ENCODE measurements around the gene MAOA. TPM values are rescaled to one million over a fixed set of nuclear protein-coding genes. Genes with fewer than 3 reads are reported as not detected.
A peak's percentile ranks its signal among the peaks of the same experiment; 100 is the strongest.
"Not testable (repeated sequence)": the region's sequence is repeated elsewhere in the genome, so short reads cannot be mapped to it uniquely, and the experiment has no call there.

MAOA gene
- 103 TPM for total RNA-seq
- long read RNA-seq, full-length matches to known transcripts: 161 of 185 reads
- long read RNA-seq, partial matches to known transcripts: 18 of 185 reads
- long read RNA-seq, other reads (novel, unspliced or antisense): 6 of 185 reads

GRCh38 chrX:43656005-43656494 is at the start of gene MAOA:
TSS of gene MAOA (plus strand) at chrX:43656299. CDS start at chrX:43656342, 43 bp downstream.
- peak; percentile 71 for ATAC-seq
- peak; percentile 87 for DNase-seq
- intact Hi-C loops (cut with micrococcal nuclease): loop anchor here (5.0 kb wide), 1 partner anchor 56 kb away; no protein-coding TSS in a partner anchor

- intact Hi-C loops (cut with micrococcal nuclease): no loop called here
- no peak for ATAC-seq
- no peak for DNase-seq
Observed at GRCh38 chrX:43612400-43612799, 43.7 kb upstream of the MAOA start.

- DNase-seq (no peak), ATAC-seq (peak; percentile 93)
- intact Hi-C loops (cut with micrococcal nuclease): no loop called here
Observed at GRCh38 chrX:43615660-43616059, 40.4 kb upstream of the MAOA start.

- no peak for DNase-seq
- intact Hi-C loops (cut with micrococcal nuclease): no loop called here
- ATAC-seq: no peak
Observed at GRCh38 chrX:43618366-43619205, 37.5 kb upstream of the MAOA start.

GRCh38 chrX:43619861-43620260 is 36.2 kb upstream of the MAOA start:
- intact Hi-C loops (cut with micrococcal nuclease); DNase-seq; ATAC-seq: not testable (repeated sequence)

- no peak for ATAC-seq
- DNase-seq: no peak
- intact Hi-C loops (cut with micrococcal nuclease): no loop called here
Observed at GRCh38 chrX:43627147-43627546, 29.0 kb upstream of the MAOA start.

GRCh38 chrX:43627669-43628068 is 28.4 kb upstream of the MAOA start:
- intact Hi-C loops (cut with micrococcal nuclease): no loop called here
- DNase-seq (no peak), ATAC-seq (no peak)

GRCh38 chrX:43629229-43629628 is 26.9 kb upstream of the MAOA start:
- DNase-seq (no peak), ATAC-seq (no peak)
- intact Hi-C loops (cut with micrococcal nuclease): no loop called here

GRCh38 chrX:43631841-43632240 is 24.3 kb upstream of the MAOA start:
- no peak for DNase-seq

GRCh38 chrX:43633081-43633480 is 23.0 kb upstream of the MAOA start:
- no peak for DNase-seq
- intact Hi-C loops (cut with micrococcal nuclease): no loop called here

More at GRCh38 chrX:43631841-43632240, 24.3 kb upstream of the MAOA start:
- ATAC-seq: no peak
- intact Hi-C loops (cut with micrococcal nuclease): no loop called here

GRCh38 chrX:43633757-43634156 is 22.3 kb upstream of the MAOA start:
- DNase-seq: no peak
- intact Hi-C loops (cut with micrococcal nuclease): no loop called here
- no peak for ATAC-seq

More at GRCh38 chrX:43633081-43633480, 23.0 kb upstream of the MAOA start:
- ATAC-seq: no peak

GRCh38 chrX:43640482-43640881 is 15.6 kb upstream of the MAOA start:
- DNase-seq (no peak), ATAC-seq (no peak)
- intact Hi-C loops (cut with micrococcal nuclease): no loop called here

- DNase-seq (no peak), ATAC-seq (no peak)
- intact Hi-C loops (cut with micrococcal nuclease): no loop called here
Observed at GRCh38 chrX:43641691-43642090, 14.4 kb upstream of the MAOA start.

GRCh38 chrX:43643201-43643600 is 12.9 kb upstream of the MAOA start:
- no peak for ATAC-seq
- DNase-seq: no peak
- intact Hi-C loops (cut with micrococcal nuclease): no loop called here

GRCh38 chrX:43643662-43644061 is 12.4 kb upstream of the MAOA start:
- intact Hi-C loops (cut with micrococcal nuclease): no loop called here
- no peak for DNase-seq
- ATAC-seq: no peak

GRCh38 chrX:43644124-43644701 is 11.9 kb upstream of the MAOA start:
- DNase-seq (no peak), ATAC-seq (no peak)
- intact Hi-C loops (cut with micrococcal nuclease): no loop called here

- ATAC-seq: no peak
- intact Hi-C loops (cut with micrococcal nuclease): no loop called here
- DNase-seq: no peak
Observed at GRCh38 chrX:43646800-43647199, 9.3 kb upstream of the MAOA start.

GRCh38 chrX:43654431-43655150 is 1.5 kb upstream of the MAOA start:
- DNase-seq (peak; percentile 95), ATAC-seq (peak; percentile 97)
- intact Hi-C loops (cut with micrococcal nuclease): loop anchor here (5.0 kb wide), 1 partner anchor 58 kb away; no protein-coding TSS in a partner anchor
